GM18951 (cell line): Measurements from ENCODE around the gene NPAS2.

ENCODE experiments used
- POLR2A ChIP-seq: IDR thresholded peaks from 4 replicates; pipeline ENCODE4 v1.6.1; 2011; ENCODE audit warnings: mild to moderate bottlenecking; ENCODE audit not compliant: insufficient read length, insufficient read depth; ENCODE audit errors: extremely low read depth
- in situ Hi-C: fragments of 300-500 bp; cut with MboI; formaldehyde crosslinking; loops from one replicate; pipeline ENCODE4 v1.12.0; 2022; ENCODE audit warnings: low sequenced_read_pairs, mixed read lengths, inconsistent platforms; ENCODE audit not compliant: unreplicated experiment

Gene NPAS2

GRCh38 chr2:100893392-100894104 lies 73.6 kb downstream of the NPAS2 start:
- in situ Hi-C loops, result no loop called here
- TF ChIP-seq POLR2A, result no peak

GRCh38 chr2:100894105-100894795 lies 74.3 kb downstream of the NPAS2 start:
- in situ Hi-C loops, result no loop called here
- no peak for TF ChIP-seq POLR2A

- no peak for TF ChIP-seq POLR2A
- in situ Hi-C loops, result no loop called here
Measured at GRCh38 chr2:100894796-100895156, 74.8 kb downstream of the NPAS2 start.

GRCh38 chr2:100895402-100895801 lies 75.5 kb downstream of the NPAS2 start:
- in situ Hi-C loops, result no loop called here
- TF ChIP-seq POLR2A, result no peak

GRCh38 chr2:100895934-100896685 lies 76.2 kb downstream of the NPAS2 start:
- in situ Hi-C loops, result no loop called here
- no peak for TF ChIP-seq POLR2A

GRCh38 chr2:100898035-100898665 lies 78.2 kb downstream of the NPAS2 start:
- in situ Hi-C loops, result no loop called here
- no peak for TF ChIP-seq POLR2A

GRCh38 chr2:100900156-100900795 lies 80.3 kb downstream of the NPAS2 start:
- in situ Hi-C loops, result no loop called here

GRCh38 chr2:100902817-100903405 lies 83.0 kb downstream of the NPAS2 start:
- no peak for TF ChIP-seq POLR2A
- in situ Hi-C loops, result no loop called here

More at GRCh38 chr2:100900156-100900795, 80.3 kb downstream of the NPAS2 start:
- TF ChIP-seq POLR2A, result no peak

- in situ Hi-C loops, result no loop called here
- TF ChIP-seq POLR2A, result no peak
Measured at GRCh38 chr2:100903534-100904258, 83.8 kb downstream of the NPAS2 start.

- no peak for TF ChIP-seq POLR2A
- in situ Hi-C loops, result no loop called here
Measured at GRCh38 chr2:100905132-100905805, 85.3 kb downstream of the NPAS2 start.

- in situ Hi-C loops, result no loop called here
- TF ChIP-seq POLR2A, result no peak
Measured at GRCh38 chr2:100906131-100906530, 86.2 kb downstream of the NPAS2 start.
